IMR-90 (cell line): Measurements from ENCODE around the gene DHDH. TPM values are rescaled to one million over a fixed set of nuclear protein-coding genes. Genes with fewer than 3 reads are reported as not detected.

Experiments
- ATAC-seq: fragments of 200-7000 bp; cut with Tn5 transposase; 2 replicates; pipeline ENCODE4 v1.9.1; 2020; ENCODE audit warnings: low read depth, mild to moderate bottlenecking, moderate library complexity
- BruUV-seq: library from RNA; stranded (reverse); fragments of 400-500 nt; replicated peaks from 2 replicates; lab custom pipeline; 2021; lab: Mats Ljungman, UMichigan
- CTCF ChIA-PET: fragments of 300-600 bp; formaldehyde crosslinking; extraction: SDS; loops from one replicate; lab custom pipeline; 2021; ENCODE audit warnings: antibody characterized with exemption; lab: Yijun Ruan, JAX
- POLR2A ChIA-PET: fragments of 300-600 bp; sonication (Branson Sonifier 250); formaldehyde crosslinking; loops from one replicate; lab custom pipeline; 2022; ENCODE audit warnings: antibody characterized with exemption; ENCODE audit not compliant: unreplicated experiment; lab: Charles Lee
- DNase-seq: peaks from one replicate; pipeline ENCODE4 v3.0.0; 2013
- H2AFZ ChIP-seq: replicated peaks from 2 replicates; pipeline ENCODE3; 2013; ENCODE audit warnings: low read length, mild to moderate bottlenecking; ENCODE audit not compliant: poor library complexity
- H2AK5ac ChIP-seq: 2 replicates; pipeline ENCODE4 v1.6.1; 2013; ENCODE audit warnings: low read depth, low read length, inconsistent platforms
- H2AK9ac ChIP-seq: replicated peaks from 2 replicates; pipeline ENCODE3; 2013; ENCODE audit warnings: mild to moderate bottlenecking, low read depth, low read length, moderate library complexity; ENCODE audit not compliant: poor library complexity
- H2BK120ac ChIP-seq: 2 replicates; pipeline ENCODE4 v1.6.1; 2013; ENCODE audit warnings: low read depth, low read length, inconsistent platforms
- H2BK15ac ChIP-seq: 3 replicates; pipeline ENCODE4 v1.6.1; 2013; ENCODE audit warnings: low read depth, low read length, inconsistent platforms
- H2BK20ac ChIP-seq: 2 replicates; pipeline ENCODE4 v1.6.1; 2013; ENCODE audit warnings: low read depth, mild to moderate bottlenecking, inconsistent platforms, low read length, moderate library complexity
- H2BK5ac ChIP-seq: 2 replicates; pipeline ENCODE4 v1.6.1; 2013; ENCODE audit warnings: mild to moderate bottlenecking, low read depth, low read length, inconsistent platforms; ENCODE audit not compliant: poor library complexity, severe bottlenecking
- H3K14ac ChIP-seq: replicated peaks from 2 replicates; pipeline ENCODE4 v1.6.1; 2013; ENCODE audit warnings: low read depth, low read length, inconsistent platforms
- H3K18ac ChIP-seq: 2 replicates; pipeline ENCODE4 v1.6.1; 2013; ENCODE audit warnings: low read depth, low read length, control low read depth
- H3K23ac ChIP-seq: 2 replicates; pipeline ENCODE4 v1.6.1; 2013; ENCODE audit warnings: low read depth, low read length, inconsistent platforms
- H3K27ac ChIP-seq: 2 replicates; pipeline ENCODE4 v1.5.1; 2013; ENCODE audit warnings: mild to moderate bottlenecking, control low read depth, low read length; ENCODE audit not compliant: insufficient read depth
- H3K27me3 ChIP-seq: 2 replicates; pipeline ENCODE4 v1.6.1; 2013; ENCODE audit warnings: low read length; ENCODE audit not compliant: control insufficient read depth, insufficient read depth
- H3K36me3 ChIP-seq: 2 replicates; pipeline ENCODE4 v1.6.1; 2013; ENCODE audit warnings: low read length, mixed read lengths; ENCODE audit not compliant: control insufficient read depth, insufficient read depth
- H3K4ac ChIP-seq: 2 replicates; pipeline ENCODE4 v1.6.1; 2013; ENCODE audit warnings: low read depth, low read length, inconsistent platforms
- H3K4me1 ChIP-seq: 2 replicates; pipeline ENCODE4 v1.6.1; 2013; ENCODE audit warnings: low read length, mixed read lengths; ENCODE audit not compliant: control insufficient read depth, insufficient read depth
- H3K4me2 ChIP-seq: 2 replicates; pipeline ENCODE4 v1.6.1; 2013; ENCODE audit warnings: low read depth, mild to moderate bottlenecking, control low read depth, low read length, moderate library complexity
- H3K4me3 ChIP-seq: 2 replicates; pipeline ENCODE4 v1.5.1; 2013; ENCODE audit warnings: low read depth, mild to moderate bottlenecking, control low read depth, low read length, moderate library complexity; ENCODE audit not compliant: insufficient read depth
- H3K56ac ChIP-seq: 2 replicates; pipeline ENCODE4 v1.6.1; 2013; ENCODE audit warnings: low read length, inconsistent platforms; ENCODE audit not compliant: insufficient read depth; ENCODE audit errors: extremely low read depth
- H3K79me1 ChIP-seq, 2 experiments: 2 replicates each; pipeline ENCODE4 v1.6.1; 2013; ENCODE audit warnings: low read length in 2 of 2, inconsistent platforms in 1 of 2, low read depth in 1 of 2
- H3K9ac ChIP-seq: 2 replicates; pipeline ENCODE4 v1.6.1; 2013; ENCODE audit warnings: low read depth, low read length, control low read depth
- H3K9me1 ChIP-seq: 2 replicates; pipeline ENCODE4 v1.6.1; 2013; ENCODE audit warnings: low read length, inconsistent platforms; ENCODE audit not compliant: insufficient read depth
- H3K9me3 ChIP-seq: 2 replicates; pipeline ENCODE4 v1.6.1; 2013; ENCODE audit warnings: low read length; ENCODE audit not compliant: control insufficient read depth, insufficient read depth
- H4K20me1 ChIP-seq: 2 replicates; pipeline ENCODE4 v1.6.1; 2013; ENCODE audit warnings: low read length, inconsistent platforms; ENCODE audit not compliant: insufficient read depth
- H4K5ac ChIP-seq: 2 replicates; pipeline ENCODE4 v1.6.1; 2013; ENCODE audit warnings: mild to moderate bottlenecking, low read depth, low read length, control low read depth
- H4K8ac ChIP-seq, 2 experiments: 2 replicates each; pipeline ENCODE4 v1.6.1; 2013; ENCODE audit warnings: low read depth in 2 of 2, low read length in 2 of 2, control low read depth in 1 of 2, inconsistent platforms in 1 of 2
- H4K91ac ChIP-seq: 2 replicates; pipeline ENCODE4 v1.6.1; 2013; ENCODE audit warnings: low read depth, low read length, inconsistent platforms; ENCODE audit not compliant: insufficient read depth
- ELK1 ChIP-seq: fragments of 150-350 bp; IDR thresholded peaks from 2 replicates; pipeline ENCODE4 v1.6.1; 2016; ENCODE audit warnings: low read depth, mild to moderate bottlenecking, low read length, moderate library complexity, borderline replicate concordance
- MAZ ChIP-seq: IDR thresholded peaks from 2 replicates; pipeline ENCODE4 v1.6.1; 2012; ENCODE audit warnings: low read depth, mild to moderate bottlenecking, low read length, improper control_type of control experiment, moderate library complexity, borderline replicate concordance
- MXI1 ChIP-seq: IDR thresholded peaks from 2 replicates; pipeline ENCODE4 v1.6.1; 2012; ENCODE audit warnings: low read depth, mild to moderate bottlenecking, low read length, moderate library complexity, borderline replicate concordance
- POLR2A ChIP-seq: IDR thresholded peaks from 2 replicates; pipeline ENCODE4 v1.6.1; 2012; ENCODE audit warnings: mild to moderate bottlenecking, low read depth, low read length
- RAD21 ChIP-seq: IDR thresholded peaks from 2 replicates; pipeline ENCODE4 v1.6.1; 2012; ENCODE audit warnings: low read length, improper control_type of control experiment
- WGBS, 2 experiments: methylation state at CpG; one replicate each; pipeline versions ENCODE4 v1.1.5 to v1.1.7; 2013; ENCODE audit warnings: missing lambda C conversion rate in 2 of 2; ENCODE audit not compliant: insufficient read length in 1 of 2; ENCODE audit errors: extremely low coverage in 2 of 2; 5-methylcytosine and 5-hydroxymethylcytosine counted together
- dilution Hi-C: fragments of 300-500 bp; cut with HindIII; formaldehyde crosslinking; loops from one replicate; pipeline ENCODE4 v1.14.3; 2018; ENCODE audit warnings: low sequenced_read_pairs; ENCODE audit not compliant: unreplicated experiment
- in situ Hi-C: fragments of 300-500 bp; cut with MboI; formaldehyde crosslinking; loops from 3 replicates; pipeline ENCODE4 v1.14.3; 2019; ENCODE audit warnings: low sequenced_read_pairs, inconsistent platforms, mixed read lengths
- intact Hi-C: fragments of 100-400 bp; cut with micrococcal nuclease; formaldehyde crosslinking; loops from 2 replicates; pipeline ENCODE4 v1.10.0; 2022
- polyA plus RNA-seq, 3 experiments: library from polyadenylated mRNA; depleted of rRNA; stranded (reverse); fragments of >200 nt; gene quantifications; 2 replicates each; pipeline ENCODE4 v1.2.3, GENCODE V29; 2012; ENCODE audit warnings: low replicate concordance in 1 of 3
- total RNA-seq: library from RNA; depleted of rRNA; stranded (reverse); fragments of >200 nt; gene quantifications from 2 replicates; pipeline ENCODE4 v1.2.3, GENCODE V29; 2012

The DHDH gene
- total and polyA plus RNA-seq, 2 of the 4 experiments (the other 2 are of a cell fraction) = 0.36 to 0.53 TPM

- Histone ChIP-seq H2BK15ac (0 out of 3 replicates have a peak overlapping the region, but pooled peaks have one; percentile 12), H4K91ac (peak overlapping the region; percentile 91), H4K20me1 (peaks cover 22% of the 10 kb centered on the region), H3K9me1 (0 out of 2 replicates have a peak, but pooled peaks cover 3% of the 10 kb centered on the region), H2BK120ac (peak overlapping the region; percentile 45; the same call in 1 of the 2 replicates), H4K8ac (peak overlapping the region; percentile 48 to 70), H2AK9ac (peak overlapping the region; percentile 94), H2AFZ (peak overlapping the region; percentile 88), H3K27ac (peak overlapping the region; percentile 85), H3K23ac (peak overlapping the region; percentile 94), H3K4ac (peak overlapping the region; percentile 93), H3K56ac (peak overlapping the region; percentile 63), H3K18ac (no peak overlapping the region), H4K5ac (peak overlapping the region; percentile 41; the same call in 1 of the 2 replicates), H3K9me3 (no peaks in the 10 kb centered on the region), H2BK20ac (no peak overlapping the region), H3K4me2 (peak overlapping the region; percentile 89), H3K4me3 (peak overlapping the region; percentile 78), H3K9ac (peak overlapping the region; percentile 92), H3K4me1 (peaks cover 12% of the 10 kb centered on the region), H2AK5ac (peak overlapping the region; percentile 93), H3K27me3 (no peaks in the 10 kb centered on the region), H3K14ac (peak overlapping the region; percentile 93), H3K79me1 (peaks cover 21 to 72% of the 10 kb centered on the region in 2 experiments), H3K36me3 (peaks cover 21% of the 10 kb centered on the region), H2BK5ac (peak overlapping the region; percentile 77)
- in situ Hi-C loops (no loop called here), intact Hi-C loops (loop anchor here (5.0 to 10.0 kb wide), 3 partner anchors 65 to 213 kb away; partner anchors contain the start of genes CGB7 and KCNA7), dilution Hi-C loops (no loop called here)
- BruUV-seq = no TSS peak
- POLR2A ChIA-PET = interaction anchor here (0.6 to 1.1 kb wide), 2 partner anchors 25 to 136 kb away, joined by 3 to 8 read pairs; no protein-coding TSS in a partner anchor
- peak; percentile 61; the same call in 1 of the 2 replicates for TF ChIP-seq MAZ
- TF ChIP-seq MXI1 = peak; percentile 64; the same call in 1 of the 2 replicates
- TF ChIP-seq RAD21 = no peak
- no peak for TF ChIP-seq ELK1
- peak; percentile 64; the same call in 1 of the 2 replicates for TF ChIP-seq POLR2A
- WGBS, 2 experiments = 0% methylated on average over 4 of the region's 8 CpGs; no CpG with 5 or more reads in 1 of the 2 experiments
- DNase-seq (peak; percentile 83), ATAC-seq (peak; percentile 67)
- CTCF ChIA-PET = interaction anchor here (0.6 to 1.9 kb wide), 3 partner anchors 13 to 156 kb away, joined by 3 to 5 read pairs (median 5); partner anchors contain the start of gene HSD17B14
Measured at GRCh38 chr19:48991873-48992580, 58.5 kb downstream of the DHDH start.
